HepG2 (cell line): ENCODE measurements around the gene GJB1. TPM values are rescaled to one million over a fixed set of nuclear protein-coding genes. Genes with fewer than 3 reads are reported as not detected.

ENCODE experiments used
- DPF2 ChIP-seq: sonication (generic); formaldehyde crosslinking; IDR thresholded peaks from 2 replicates; pipeline ENCODE4 v1.4.0; 2020; ENCODE audit warnings: mild to moderate bottlenecking, low read depth, missing genetic modification reagents, borderline replicate concordance
- E2F5 ChIP-seq: sonication (generic); formaldehyde crosslinking; conservative IDR thresholded peaks from 2 replicates; pipeline ENCODE4 v1.4.0; 2020; ENCODE audit warnings: missing genetic modification reagents
- FOXP1 ChIP-seq, 2 experiments: fragments of 450-650 bp in 1 of 2; IDR thresholded peaks; 2 replicates each; pipeline ENCODE4 v1.6.1; 2017 to 2018; ENCODE audit warnings: antibody characterized with exemption in 1 of 2
- JDP2 ChIP-seq: sonication (generic); formaldehyde crosslinking; IDR thresholded peaks from 2 replicates; pipeline ENCODE4 v1.8.1; 2022; ENCODE audit warnings: missing genetic modification reagents, borderline replicate concordance
- NFE2L1 ChIP-seq: sonication (generic); formaldehyde crosslinking; IDR thresholded peaks from 2 replicates; pipeline ENCODE4 v1.4.0; 2020; ENCODE audit warnings: missing genetic modification reagents, mild to moderate bottlenecking, borderline replicate concordance
- NFKB2 ChIP-seq: sonication (generic); formaldehyde crosslinking; IDR thresholded peaks from 2 replicates; pipeline ENCODE4 v1.4.0; 2020; ENCODE audit warnings: missing genetic modification reagents, borderline replicate concordance
- TAF1 ChIP-seq: sonication (generic); formaldehyde crosslinking; IDR thresholded peaks from 2 replicates; pipeline ENCODE4 v1.4.0; 2020; ENCODE audit warnings: missing genetic modification reagents
- TFDP1 ChIP-seq: IDR thresholded peaks from 2 replicates; pipeline ENCODE4 v1.6.1; 2016; ENCODE audit warnings: missing compliant biosample characterization, missing genetic modification reagents, borderline replicate concordance
- ZBTB33 ChIP-seq: sonication (generic); formaldehyde crosslinking; IDR thresholded peaks from 2 replicates; pipeline ENCODE4 v1.4.0; 2020; ENCODE audit warnings: missing genetic modification reagents
- ZNF205 ChIP-seq: IDR thresholded peaks from 2 replicates; pipeline ENCODE4 v1.6.1; 2018; ENCODE audit warnings: missing biosample characterization, missing genetic modification reagents
- ZNF230 ChIP-seq: sonication (generic); formaldehyde crosslinking; IDR thresholded peaks from 2 replicates; pipeline ENCODE4 v1.4.0; 2020; ENCODE audit warnings: mild to moderate bottlenecking, missing genetic modification reagents
- ZSCAN29 ChIP-seq: sonication (generic); formaldehyde crosslinking; conservative IDR thresholded peaks from 2 replicates; pipeline ENCODE4 v1.4.0; 2020; ENCODE audit warnings: mild to moderate bottlenecking, missing genetic modification reagents
- polyA plus RNA-seq, 8 experiments: library from polyadenylated mRNA; depleted of rRNA in 3 of 8; stranded (reverse) in 7 of 8; unstranded in 1 of 8; fragments of >200 nt; fragmentation: Illumina TruSeq in 4 of 8; extraction: Trizol in 4 of 8; gene quantifications; 2 replicates each; pipeline versions ENCODE4 v1.2.1 to v1.2.3, GENCODE V29; 2011 to 2016; ENCODE audit warnings: low read depth in 4 of 8, missing spikeins in 1 of 8, mixed read lengths in 1 of 8; ENCODE audit not compliant: insufficient read depth in 1 of 8
- total RNA-seq, 5 experiments: library from RNA; depleted of rRNA; stranded (reverse); fragments of >200 nt; fragmentation: Illumina TruSeq; extraction: Trizol; gene quantifications; 2 replicates each; pipeline ENCODE4 v1.2.3, GENCODE V29; 2016; ENCODE audit warnings: low read depth in 1 of 5
- TF ChIP-seq, protein P1 (sequence below): sonication (generic); formaldehyde crosslinking; IDR thresholded peaks from 2 replicates; pipeline ENCODE4 v1.4.0; 2020; ENCODE audit warnings: missing genetic modification reagents, borderline replicate concordance
- TF ChIP-seq, protein P2 (sequence below): sonication (generic); formaldehyde crosslinking; IDR thresholded peaks from 2 replicates; pipeline ENCODE4 v1.5.0; 2020; ENCODE audit warnings: mild to moderate bottlenecking, missing genetic modification reagents
- TF ChIP-seq, protein P3 (sequence below): sonication (generic); formaldehyde crosslinking; IDR thresholded peaks from 2 replicates; pipeline ENCODE4 v1.8.0; 2022; ENCODE audit warnings: missing genetic modification reagents, mild to moderate bottlenecking, borderline replicate concordance

The GJB1 gene
- total and polyA plus RNA-seq, 2 of the 13 experiments (the other 11 are each of a cell fraction or from before 2014, with no cell fraction given): 111 to 161 TPM

DNA sequence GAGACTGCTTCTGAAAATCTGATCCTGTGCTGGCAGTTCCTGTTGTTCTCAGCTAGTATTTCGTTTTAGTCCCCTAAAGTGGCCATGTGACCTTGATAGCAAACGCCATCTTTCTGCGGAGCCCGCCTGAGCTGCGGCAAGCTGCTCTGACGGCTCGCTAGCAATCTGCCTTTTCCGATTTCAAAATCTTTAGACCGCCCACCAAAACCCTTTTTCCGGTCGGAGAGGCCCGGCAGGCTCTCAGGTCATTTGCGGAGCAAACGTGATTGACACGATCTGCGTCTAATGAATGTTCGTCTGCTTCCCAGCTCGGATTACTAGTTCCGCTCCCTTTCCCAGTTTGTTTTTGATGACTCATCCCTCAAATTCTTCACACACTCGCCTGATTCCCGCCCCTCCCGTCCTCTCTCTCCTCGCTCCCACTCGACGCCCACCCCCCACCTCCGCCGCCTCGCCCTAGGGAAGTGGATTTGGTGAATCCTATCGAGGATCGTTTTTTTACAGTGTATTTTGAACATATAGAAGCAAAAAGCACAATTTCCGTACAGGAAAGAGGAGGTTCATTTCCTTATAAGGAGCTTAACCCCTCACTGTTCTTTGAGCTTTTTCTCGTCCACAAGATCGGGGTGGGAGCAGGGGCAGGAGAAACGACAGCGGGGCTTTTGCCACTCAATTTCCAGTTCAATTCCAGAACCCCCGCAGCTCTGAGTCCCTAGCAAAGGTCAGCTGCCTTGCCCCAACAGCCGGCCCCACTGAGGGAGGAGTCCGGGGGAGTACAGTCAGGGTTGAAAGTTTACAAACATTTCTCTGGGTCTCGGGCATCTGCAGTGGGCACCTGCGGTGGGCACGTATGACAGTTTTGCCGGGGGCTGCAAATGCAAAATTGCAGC lies 40.9 kb upstream of the GJB1 start (continued):
- TF ChIP-seq, protein P1, sequence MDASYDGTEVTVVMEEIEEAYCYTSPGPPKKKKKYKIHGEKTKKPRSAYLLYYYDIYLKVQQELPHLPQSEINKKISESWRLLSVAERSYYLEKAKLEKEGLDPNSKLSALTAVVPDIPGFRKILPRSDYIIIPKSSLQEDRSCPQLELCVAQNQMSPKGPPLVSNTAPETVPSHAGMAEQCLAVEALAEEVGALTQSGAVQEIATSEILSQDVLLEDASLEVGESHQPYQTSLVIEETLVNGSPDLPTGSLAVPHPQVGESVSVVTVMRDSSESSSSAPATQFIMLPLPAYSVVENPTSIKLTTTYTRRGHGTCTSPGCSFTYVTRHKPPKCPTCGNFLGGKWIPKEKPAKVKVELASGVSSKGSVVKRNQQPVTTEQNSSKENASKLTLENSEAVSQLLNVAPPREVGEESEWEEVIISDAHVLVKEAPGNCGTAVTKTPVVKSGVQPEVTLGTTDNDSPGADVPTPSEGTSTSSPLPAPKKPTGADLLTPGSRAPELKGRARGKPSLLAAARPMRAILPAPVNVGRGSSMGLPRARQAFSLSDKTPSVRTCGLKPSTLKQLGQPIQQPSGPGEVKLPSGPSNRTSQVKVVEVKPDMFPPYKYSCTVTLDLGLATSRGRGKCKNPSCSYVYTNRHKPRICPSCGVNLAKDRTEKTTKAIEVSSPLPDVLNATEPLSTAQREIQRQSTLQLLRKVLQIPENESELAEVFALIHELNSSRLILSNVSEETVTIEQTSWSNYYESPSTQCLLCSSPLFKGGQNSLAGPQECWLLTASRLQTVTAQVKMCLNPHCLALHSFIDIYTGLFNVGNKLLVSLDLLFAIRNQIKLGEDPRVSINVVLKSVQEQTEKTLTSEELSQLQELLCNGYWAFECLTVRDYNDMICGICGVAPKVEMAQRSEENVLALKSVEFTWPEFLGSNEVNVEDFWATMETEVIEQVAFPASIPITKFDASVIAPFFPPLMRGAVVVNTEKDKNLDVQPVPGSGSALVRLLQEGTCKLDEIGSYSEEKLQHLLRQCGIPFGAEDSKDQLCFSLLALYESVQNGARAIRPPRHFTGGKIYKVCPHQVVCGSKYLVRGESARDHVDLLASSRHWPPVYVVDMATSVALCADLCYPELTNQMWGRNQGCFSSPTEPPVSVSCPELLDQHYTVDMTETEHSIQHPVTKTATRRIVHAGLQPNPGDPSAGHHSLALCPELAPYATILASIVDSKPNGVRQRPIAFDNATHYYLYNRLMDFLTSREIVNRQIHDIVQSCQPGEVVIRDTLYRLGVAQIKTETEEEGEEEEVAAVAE (CRISPR knock-in tag): no peak
- TF ChIP-seq E2F5 (CRISPR knock-in tag): no peak
- TF ChIP-seq NFE2L1: no peak
- no peak for TF ChIP-seq JDP2 (CRISPR knock-in tag)
- TF ChIP-seq, protein P2, sequence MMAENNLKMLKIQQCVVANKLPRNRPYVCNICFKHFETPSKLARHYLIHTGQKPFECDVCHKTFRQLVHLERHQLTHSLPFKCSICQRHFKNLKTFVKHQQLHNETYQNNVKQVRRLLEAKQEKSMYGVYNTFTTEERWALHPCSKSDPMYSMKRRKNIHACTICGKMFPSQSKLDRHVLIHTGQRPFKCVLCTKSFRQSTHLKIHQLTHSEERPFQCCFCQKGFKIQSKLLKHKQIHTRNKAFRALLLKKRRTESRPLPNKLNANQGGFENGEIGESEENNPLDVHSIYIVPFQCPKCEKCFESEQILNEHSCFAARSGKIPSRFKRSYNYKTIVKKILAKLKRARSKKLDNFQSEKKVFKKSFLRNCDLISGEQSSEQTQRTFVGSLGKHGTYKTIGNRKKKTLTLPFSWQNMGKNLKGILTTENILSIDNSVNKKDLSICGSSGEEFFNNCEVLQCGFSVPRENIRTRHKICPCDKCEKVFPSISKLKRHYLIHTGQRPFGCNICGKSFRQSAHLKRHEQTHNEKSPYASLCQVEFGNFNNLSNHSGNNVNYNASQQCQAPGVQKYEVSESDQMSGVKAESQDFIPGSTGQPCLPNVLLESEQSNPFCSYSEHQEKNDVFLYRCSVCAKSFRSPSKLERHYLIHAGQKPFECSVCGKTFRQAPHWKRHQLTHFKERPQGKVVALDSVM (CRISPR knock-in tag): no peak
- TF ChIP-seq, protein P3, sequence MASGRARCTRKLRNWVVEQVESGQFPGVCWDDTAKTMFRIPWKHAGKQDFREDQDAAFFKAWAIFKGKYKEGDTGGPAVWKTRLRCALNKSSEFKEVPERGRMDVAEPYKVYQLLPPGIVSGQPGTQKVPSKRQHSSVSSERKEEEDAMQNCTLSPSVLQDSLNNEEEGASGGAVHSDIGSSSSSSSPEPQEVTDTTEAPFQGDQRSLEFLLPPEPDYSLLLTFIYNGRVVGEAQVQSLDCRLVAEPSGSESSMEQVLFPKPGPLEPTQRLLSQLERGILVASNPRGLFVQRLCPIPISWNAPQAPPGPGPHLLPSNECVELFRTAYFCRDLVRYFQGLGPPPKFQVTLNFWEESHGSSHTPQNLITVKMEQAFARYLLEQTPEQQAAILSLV: no peak
- no peak for TF ChIP-seq DPF2 (CRISPR knock-in tag)
- TF ChIP-seq ZNF230 (CRISPR knock-in tag): no peak
- no peak for TF ChIP-seq NFKB2 (CRISPR knock-in tag)
- no peak for TF ChIP-seq FOXP1 (IDR thresholded peaks at IDR 0.05)
- no peak for TF ChIP-seq FOXP1 (CRISPR knock-in tag; IDR thresholded peaks at IDR 0.05)
- peak; percentile 76 for TF ChIP-seq TFDP1
- TF ChIP-seq ZBTB33 (CRISPR knock-in tag): no peak
- no peak for TF ChIP-seq ZNF205
- TF ChIP-seq TAF1 (CRISPR knock-in tag): peak; percentile 62; the same call in 1 of the 2 replicates
- no peak for TF ChIP-seq ZSCAN29 (CRISPR knock-in tag)
